Liver (tissue), 3 donors: Measurements from ENCODE around the gene ZNF382.

Experiments used
- FOXA1 ChIP-seq: IDR thresholded peaks from 2 replicates; pipeline ENCODE4 v1.6.1; 2016; ENCODE audit warnings: antibody characterized with exemption
- FOXA2 ChIP-seq: IDR thresholded peaks from 2 replicates; pipeline ENCODE4 v1.6.1; 2016; ENCODE audit warnings: antibody characterized with exemption
- GABPA ChIP-seq, 2 donors: IDR thresholded peaks in 1 of 2; conservative IDR thresholded peaks in 1 of 2; 2 replicates each; pipeline ENCODE4 v1.6.1; 2016; ENCODE audit warnings: antibody characterized with exemption in 2 of 2, mild to moderate bottlenecking in 1 of 2, moderate library complexity in 1 of 2
- HNF4A ChIP-seq, 2 donors: conservative IDR thresholded peaks; 2 replicates each; pipeline ENCODE4 v1.6.1; 2016; ENCODE audit warnings: antibody characterized with exemption in 2 of 2, mild to moderate bottlenecking in 2 of 2
- SP1 ChIP-seq: IDR thresholded peaks from 2 replicates; pipeline ENCODE4 v1.6.1; 2018; ENCODE audit warnings: antibody characterized with exemption, mild to moderate bottlenecking
- TAF1 ChIP-seq: conservative IDR thresholded peaks from 2 replicates; pipeline ENCODE4 v1.6.1; 2016; ENCODE audit warnings: antibody characterized with exemption, mild to moderate bottlenecking
- TF ChIP-seq, protein P1 (sequence below): IDR thresholded peaks from 2 replicates; pipeline ENCODE4 v1.6.1; 2016; ENCODE audit warnings: antibody characterized with exemption
- TF ChIP-seq, protein P2 (sequence below): fragments of 150-350 bp; IDR thresholded peaks from 2 replicates; pipeline ENCODE4 v1.5.1; 2017; ENCODE audit warnings: improper control_type of control experiment, low read depth, low read length; ENCODE audit not compliant: missing input control
- TF ChIP-seq, protein P3 (sequence below): IDR thresholded peaks from 2 replicates; pipeline ENCODE4 v1.6.1; 2016; ENCODE audit warnings: antibody characterized with exemption
- TF ChIP-seq, protein P4 (sequence below): IDR thresholded peaks from 2 replicates; pipeline ENCODE4 v1.6.1; 2016; ENCODE audit warnings: antibody characterized with exemption, mild to moderate bottlenecking
- donor health status: healthy.
- donor health status: healthy.

DNA sequence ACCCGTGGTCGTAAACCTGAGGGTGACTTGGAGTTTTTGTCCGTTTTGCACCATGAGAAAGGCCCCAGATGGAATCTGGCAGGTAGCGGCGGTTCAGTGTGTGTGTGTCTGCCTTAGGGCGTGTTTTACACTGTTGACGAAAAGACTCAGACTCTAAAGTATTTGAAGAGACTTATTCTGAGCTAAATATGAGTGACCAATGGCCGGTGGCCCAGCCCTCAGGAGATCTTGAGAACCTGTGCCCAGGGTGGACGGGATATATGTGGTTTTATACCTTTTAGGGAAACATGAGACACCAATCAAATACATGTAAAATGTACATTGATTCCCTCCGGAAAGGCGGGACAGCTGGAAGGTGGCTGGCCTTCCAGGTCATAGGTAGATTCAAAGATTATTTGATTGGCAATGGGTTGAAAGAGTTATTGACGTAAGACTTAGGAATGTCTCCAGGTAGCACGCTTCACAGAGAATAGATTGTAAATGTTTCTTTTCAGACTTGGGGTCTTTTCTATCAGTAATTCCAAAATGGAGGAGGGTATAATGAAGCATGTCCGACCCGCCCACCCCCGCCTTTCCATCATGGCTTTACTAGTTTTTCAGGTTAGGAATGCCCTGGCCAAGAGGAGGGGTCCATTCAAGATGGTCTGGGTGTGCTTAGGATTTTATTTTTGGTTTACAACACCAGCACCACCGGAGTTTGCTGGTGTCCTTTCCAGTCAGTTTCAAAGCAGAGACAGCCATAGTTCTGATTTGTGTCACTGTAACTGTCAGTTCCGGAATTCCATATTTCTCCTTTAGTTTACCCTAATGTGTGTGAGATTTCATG, 31.0 kb upstream of the ZNF382 start:
- TF ChIP-seq, protein P1, sequence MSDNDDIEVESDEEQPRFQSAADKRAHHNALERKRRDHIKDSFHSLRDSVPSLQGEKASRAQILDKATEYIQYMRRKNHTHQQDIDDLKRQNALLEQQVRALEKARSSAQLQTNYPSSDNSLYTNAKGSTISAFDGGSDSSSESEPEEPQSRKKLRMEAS = no peak
- TF ChIP-seq, protein P2, sequence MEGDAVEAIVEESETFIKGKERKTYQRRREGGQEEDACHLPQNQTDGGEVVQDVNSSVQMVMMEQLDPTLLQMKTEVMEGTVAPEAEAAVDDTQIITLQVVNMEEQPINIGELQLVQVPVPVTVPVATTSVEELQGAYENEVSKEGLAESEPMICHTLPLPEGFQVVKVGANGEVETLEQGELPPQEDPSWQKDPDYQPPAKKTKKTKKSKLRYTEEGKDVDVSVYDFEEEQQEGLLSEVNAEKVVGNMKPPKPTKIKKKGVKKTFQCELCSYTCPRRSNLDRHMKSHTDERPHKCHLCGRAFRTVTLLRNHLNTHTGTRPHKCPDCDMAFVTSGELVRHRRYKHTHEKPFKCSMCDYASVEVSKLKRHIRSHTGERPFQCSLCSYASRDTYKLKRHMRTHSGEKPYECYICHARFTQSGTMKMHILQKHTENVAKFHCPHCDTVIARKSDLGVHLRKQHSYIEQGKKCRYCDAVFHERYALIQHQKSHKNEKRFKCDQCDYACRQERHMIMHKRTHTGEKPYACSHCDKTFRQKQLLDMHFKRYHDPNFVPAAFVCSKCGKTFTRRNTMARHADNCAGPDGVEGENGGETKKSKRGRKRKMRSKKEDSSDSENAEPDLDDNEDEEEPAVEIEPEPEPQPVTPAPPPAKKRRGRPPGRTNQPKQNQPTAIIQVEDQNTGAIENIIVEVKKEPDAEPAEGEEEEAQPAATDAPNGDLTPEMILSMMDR = no peak
- TF ChIP-seq TAF1 (no peak), SP1 (no peak), GABPA (IDR thresholded peaks at IDR 0.05 in 1 of 2, conservative IDR thresholded peaks at IDR 0.05 in 1 of 2) (no peak), FOXA1 (no peak), HNF4A (conservative IDR thresholded peaks at IDR 0.05) (no peak), FOXA2 (no peak)
- TF ChIP-seq, protein P3, sequence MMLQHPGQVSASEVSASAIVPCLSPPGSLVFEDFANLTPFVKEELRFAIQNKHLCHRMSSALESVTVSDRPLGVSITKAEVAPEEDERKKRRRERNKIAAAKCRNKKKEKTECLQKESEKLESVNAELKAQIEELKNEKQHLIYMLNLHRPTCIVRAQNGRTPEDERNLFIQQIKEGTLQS = no peak
- TF ChIP-seq, protein P4, sequence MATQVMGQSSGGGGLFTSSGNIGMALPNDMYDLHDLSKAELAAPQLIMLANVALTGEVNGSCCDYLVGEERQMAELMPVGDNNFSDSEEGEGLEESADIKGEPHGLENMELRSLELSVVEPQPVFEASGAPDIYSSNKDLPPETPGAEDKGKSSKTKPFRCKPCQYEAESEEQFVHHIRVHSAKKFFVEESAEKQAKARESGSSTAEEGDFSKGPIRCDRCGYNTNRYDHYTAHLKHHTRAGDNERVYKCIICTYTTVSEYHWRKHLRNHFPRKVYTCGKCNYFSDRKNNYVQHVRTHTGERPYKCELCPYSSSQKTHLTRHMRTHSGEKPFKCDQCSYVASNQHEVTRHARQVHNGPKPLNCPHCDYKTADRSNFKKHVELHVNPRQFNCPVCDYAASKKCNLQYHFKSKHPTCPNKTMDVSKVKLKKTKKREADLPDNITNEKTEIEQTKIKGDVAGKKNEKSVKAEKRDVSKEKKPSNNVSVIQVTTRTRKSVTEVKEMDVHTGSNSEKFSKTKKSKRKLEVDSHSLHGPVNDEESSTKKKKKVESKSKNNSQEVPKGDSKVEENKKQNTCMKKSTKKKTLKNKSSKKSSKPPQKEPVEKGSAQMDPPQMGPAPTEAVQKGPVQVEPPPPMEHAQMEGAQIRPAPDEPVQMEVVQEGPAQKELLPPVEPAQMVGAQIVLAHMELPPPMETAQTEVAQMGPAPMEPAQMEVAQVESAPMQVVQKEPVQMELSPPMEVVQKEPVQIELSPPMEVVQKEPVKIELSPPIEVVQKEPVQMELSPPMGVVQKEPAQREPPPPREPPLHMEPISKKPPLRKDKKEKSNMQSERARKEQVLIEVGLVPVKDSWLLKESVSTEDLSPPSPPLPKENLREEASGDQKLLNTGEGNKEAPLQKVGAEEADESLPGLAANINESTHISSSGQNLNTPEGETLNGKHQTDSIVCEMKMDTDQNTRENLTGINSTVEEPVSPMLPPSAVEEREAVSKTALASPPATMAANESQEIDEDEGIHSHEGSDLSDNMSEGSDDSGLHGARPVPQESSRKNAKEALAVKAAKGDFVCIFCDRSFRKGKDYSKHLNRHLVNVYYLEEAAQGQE = no peak
